OCI-LY3 (cell line): Measurements from ENCODE around the gene CPLX3.

ENCODE experiments used
- H2AFZ ChIP-seq: fragments of 200-600, 300-600 bp; shearing (Covaris generic); 2 replicates; pipeline ENCODE4 v1.6.0; 2014; ENCODE audit warnings: antibody characterized with exemption, low read depth, low read length
- H3K27ac ChIP-seq: fragments of 200-600, 300-600 bp; sonication (generic); 2 replicates; pipeline ENCODE4 v1.5.1; 2014; ENCODE audit warnings: mild to moderate bottlenecking, low read length, moderate library complexity, mixed read lengths
- H3K27me3 ChIP-seq: fragments of 200-600, 300-600 bp; sonication (generic); 2 replicates; pipeline ENCODE4 v1.6.1; 2014; ENCODE audit warnings: low read depth, low read length, mixed read lengths
- H3K36me3 ChIP-seq: fragments of 200-600, 300-600 bp; sonication (generic); replicated peaks from 2 replicates; pipeline ENCODE3; 2014; ENCODE audit warnings: low read depth, low read length, mixed read lengths
- H3K4me1 ChIP-seq: fragments of 300-600, 200-600 bp; sonication (generic); 2 replicates; pipeline ENCODE4 v1.6.1; 2014; ENCODE audit warnings: low read length, mixed read lengths
- H3K4me2 ChIP-seq: fragments of 200-600, 300-600 bp; sonication (generic); 2 replicates; pipeline ENCODE4 v1.6.1; 2014; ENCODE audit warnings: low read length, mixed read lengths
- H3K4me3 ChIP-seq: fragments of 300-600, 200-600 bp; sonication (generic); 2 replicates; pipeline ENCODE4 v1.5.1; 2014; ENCODE audit warnings: antibody characterized with exemption, mild to moderate bottlenecking, low read length, moderate library complexity
- H3K79me2 ChIP-seq: fragments of 300-600, 200-600 bp; shearing (Covaris generic); 2 replicates; pipeline ENCODE4 v1.6.1; 2014; ENCODE audit warnings: mild to moderate bottlenecking, low read length, mixed read lengths
- H3K9ac ChIP-seq: fragments of 300-600, 200-600 bp; shearing (Covaris generic); 2 replicates; pipeline ENCODE4 v1.6.0; 2014; ENCODE audit warnings: mild to moderate bottlenecking, low read length, moderate library complexity
- H3K9me3 ChIP-seq: fragments of 200-600, 300-600 bp; shearing (Covaris generic); 2 replicates; pipeline ENCODE4 v1.6.1; 2014; ENCODE audit warnings: low read length, mixed read lengths; ENCODE audit not compliant: insufficient read depth
- H4K20me1 ChIP-seq: fragments of 200-600, 300-600 bp; sonication (generic); 2 replicates; pipeline ENCODE4 v1.6.1; 2016; ENCODE audit warnings: low read length, mixed read lengths; ENCODE audit not compliant: insufficient read depth
- CTCF ChIP-seq: fragments of 200-600, 300-600 bp; sonication (generic); IDR thresholded peaks from 2 replicates; pipeline ENCODE4 v1.5.1; 2014; ENCODE audit warnings: antibody characterized with exemption, low read length, low read depth
- EZH2phosphoT487 ChIP-seq: fragments of 200-600 bp; shearing (Covaris generic); IDR thresholded peaks from 2 replicates; pipeline ENCODE4 v1.6.1; 2018; ENCODE audit warnings: antibody characterized with exemption, mixed run types, low read depth

CPLX3 gene

GRCh38 chr15:74830868-74831267 is 4.4 kb downstream of the CPLX3 start:
- Histone ChIP-seq H3K4me3 (no peak overlapping the region), H3K27ac (no peak overlapping the region), H3K4me1 (peaks cover 34% of the 10 kb centered on the region), H3K9ac (no peak overlapping the region), H3K27me3 (0 out of 2 replicates have a peak, but pooled peaks cover 2% of the 10 kb centered on the region), H4K20me1 (no peaks in the 10 kb centered on the region), H2AFZ (no peak overlapping the region), H3K36me3 (peaks cover 6% of the 10 kb centered on the region), H3K4me2 (no peak overlapping the region), H3K9me3 (no peaks in the 10 kb centered on the region), H3K79me2 (no peaks in the 10 kb centered on the region)
- no peak for TF ChIP-seq CTCF
- no peak for TF ChIP-seq EZH2phosphoT487

GRCh38 chr15:74831813-74832495 is 5.5 kb downstream of the CPLX3 start:
- Histone ChIP-seq H3K4me3 (no peak overlapping the region), H4K20me1 (no peaks in the 10 kb centered on the region), H2AFZ (no peak overlapping the region), H3K27me3 (0 out of 2 replicates have a peak, but pooled peaks cover 2% of the 10 kb centered on the region), H3K27ac (no peak overlapping the region), H3K4me2 (no peak overlapping the region), H3K36me3 (peaks cover 8% of the 10 kb centered on the region), H3K9ac (no peak overlapping the region), H3K79me2 (no peaks in the 10 kb centered on the region), H3K4me1 (peaks cover 34% of the 10 kb centered on the region), H3K9me3 (no peaks in the 10 kb centered on the region)
- TF ChIP-seq EZH2phosphoT487: no peak

GRCh38 chr15:74832826-74833225 is 6.4 kb downstream of the CPLX3 start:
- Histone ChIP-seq H3K9me3 (no peaks in the 10 kb centered on the region), H4K20me1 (no peaks in the 10 kb centered on the region), H3K27me3 (no peaks in the 10 kb centered on the region), H2AFZ (no peak overlapping the region), H3K36me3 (peaks cover 10% of the 10 kb centered on the region), H3K4me1 (peaks cover 34% of the 10 kb centered on the region), H3K4me3 (no peak overlapping the region), H3K9ac (no peak overlapping the region), H3K79me2 (no peaks in the 10 kb centered on the region), H3K27ac (no peak overlapping the region), H3K4me2 (no peak overlapping the region)
- TF ChIP-seq EZH2phosphoT487 (no peak), CTCF (no peak)

- H3K27ac ChIP-seq: no peak overlapping the region
These were observed 7.1 kb downstream of the CPLX3 start for GRCh38 chr15:74833376-74834107.

More at GRCh38 chr15:74833376-74834107, 7.1 kb downstream of the CPLX3 start:
- H3K36me3 ChIP-seq: peaks cover 15% of the 10 kb centered on the region
- no peak overlapping the region for H3K4me3 ChIP-seq
- H3K4me2 ChIP-seq: no peak overlapping the region
- no peaks in the 10 kb centered on the region for H3K27me3 ChIP-seq
- no peak overlapping the region for H3K9ac ChIP-seq
- no peaks in the 10 kb centered on the region for H3K9me3 ChIP-seq
- TF ChIP-seq CTCF (no peak), EZH2phosphoT487 (no peak)
- H2AFZ ChIP-seq: no peak overlapping the region
- H3K4me1 ChIP-seq: peaks cover 31% of the 10 kb centered on the region
- H4K20me1 ChIP-seq: no peaks in the 10 kb centered on the region
- H3K79me2 ChIP-seq: no peaks in the 10 kb centered on the region
